Stimulated activated CD8-positive, alpha-beta memory T cell treated with anti-CD3 and anti-CD28 coated beads, Interleukin-4, amount 100 ng/mL, for 48 hours (primary cell): ENCODE results near the gene APBB2.
"Not testable (repeated sequence)": the region's sequence is repeated elsewhere in the genome, so short reads cannot be mapped to it uniquely, and the experiment has no call there.

Experiments used
- DNase-seq: peaks from one replicate; pipeline ENCODE4 v3.0.0-alpha.2; 2020

Gene APBB2

GRCh38 chr4:40842318-40842717, 372.0 kb downstream of the APBB2 start:
- no peak for DNase-seq

GRCh38 chr4:40840985-40841571, 373.3 kb downstream of the APBB2 start:
- peak; percentile 92 for DNase-seq

GRCh38 chr4:40840255-40840984, 373.9 kb downstream of the APBB2 start:
- DNase-seq, result no peak

DNA sequence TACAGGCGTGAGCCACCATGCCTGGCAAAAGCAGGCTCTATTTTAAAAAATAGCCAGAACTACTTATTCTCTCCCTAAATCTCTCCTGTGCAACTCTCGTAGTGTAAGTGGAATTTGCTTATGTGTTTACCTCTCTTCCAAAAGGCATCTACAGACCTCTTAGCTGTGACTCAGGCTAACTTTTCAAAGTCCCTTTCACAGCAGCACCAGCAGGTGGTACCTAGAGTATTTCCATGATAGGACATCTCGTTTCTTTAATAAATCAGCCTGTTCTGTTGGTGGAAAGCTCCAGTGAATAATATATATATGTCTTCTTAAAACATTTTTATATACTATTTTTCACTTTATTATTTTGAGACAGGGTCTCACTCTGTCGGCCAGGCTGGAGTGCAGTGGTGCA, 375.6 kb downstream of the APBB2 start:
- no peak for DNase-seq

GRCh38 chr4:40837094-40837870, 377.1 kb downstream of the APBB2 start:
- DNase-seq, result no peak

- no peak for DNase-seq
Observed at GRCh38 chr4:40833212-40833611, 381.1 kb downstream of the APBB2 start.

DNA sequence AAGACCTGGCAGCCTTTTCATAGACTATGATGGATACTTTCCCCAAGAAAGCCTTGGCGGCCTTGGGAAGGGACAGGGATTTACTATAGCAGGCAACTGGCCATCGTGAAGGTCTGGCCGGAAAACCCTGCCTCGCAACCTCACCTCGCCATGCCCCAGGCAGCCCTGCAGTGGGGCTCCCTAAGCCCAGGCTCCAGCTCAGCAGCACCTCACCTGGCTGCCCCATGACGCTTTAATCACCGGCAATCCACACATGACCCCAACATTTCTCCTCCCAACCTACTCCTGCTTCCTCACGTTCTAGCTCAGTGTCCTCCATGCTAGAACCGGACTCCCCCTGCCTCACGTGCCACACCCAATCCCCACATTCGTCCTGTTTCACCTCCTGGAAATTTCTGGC, 382.2 kb downstream of the APBB2 start:
- DNase-seq, result no peak

DNA sequence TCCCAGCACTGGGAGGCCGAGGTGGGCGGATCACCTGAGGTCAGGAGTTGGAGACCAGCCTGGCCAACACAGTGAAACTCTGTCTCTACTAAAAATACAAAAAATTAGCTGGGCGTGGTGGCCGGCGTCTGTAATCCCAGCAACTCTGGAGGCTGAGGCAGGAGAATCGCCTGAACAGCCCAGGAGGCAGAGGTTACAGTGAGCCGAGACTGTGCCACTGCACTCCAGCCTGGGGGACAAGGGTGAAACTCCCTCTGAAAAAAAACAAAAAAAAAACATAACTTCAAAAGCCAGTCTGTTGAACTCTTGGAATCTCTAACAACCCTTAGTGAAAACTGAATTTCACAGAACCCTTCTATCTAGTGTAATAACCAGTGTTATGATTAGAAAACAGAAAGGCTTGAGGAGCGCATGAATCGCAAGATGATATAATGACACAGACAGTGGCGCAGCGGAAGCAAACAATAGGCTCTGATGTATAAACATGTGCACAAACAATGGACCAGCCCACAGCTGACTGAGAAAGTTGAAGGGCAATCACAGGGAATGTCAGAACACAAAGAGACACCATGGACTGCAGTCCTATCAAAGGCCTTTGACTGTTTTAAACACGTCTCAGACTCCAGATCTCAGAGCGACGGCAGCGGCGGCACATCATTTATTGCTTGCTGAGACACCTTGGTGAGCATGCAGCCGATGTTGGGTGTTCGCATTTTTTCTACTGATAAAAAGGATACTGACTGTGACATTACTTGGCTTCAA, 383.0 kb downstream of the APBB2 start:
- DNase-seq, result no peak

- DNase-seq, result no peak
Observed at GRCh38 chr4:40829586-40829985, 384.8 kb downstream of the APBB2 start.

- no peak for DNase-seq
Observed at GRCh38 chr4:40828661-40829060, 385.7 kb downstream of the APBB2 start.

- no peak for DNase-seq
Observed at GRCh38 chr4:40827758-40828157, 386.6 kb downstream of the APBB2 start.

- DNase-seq, result no peak
Observed at GRCh38 chr4:40826821-40827220, 387.5 kb downstream of the APBB2 start.

DNA sequence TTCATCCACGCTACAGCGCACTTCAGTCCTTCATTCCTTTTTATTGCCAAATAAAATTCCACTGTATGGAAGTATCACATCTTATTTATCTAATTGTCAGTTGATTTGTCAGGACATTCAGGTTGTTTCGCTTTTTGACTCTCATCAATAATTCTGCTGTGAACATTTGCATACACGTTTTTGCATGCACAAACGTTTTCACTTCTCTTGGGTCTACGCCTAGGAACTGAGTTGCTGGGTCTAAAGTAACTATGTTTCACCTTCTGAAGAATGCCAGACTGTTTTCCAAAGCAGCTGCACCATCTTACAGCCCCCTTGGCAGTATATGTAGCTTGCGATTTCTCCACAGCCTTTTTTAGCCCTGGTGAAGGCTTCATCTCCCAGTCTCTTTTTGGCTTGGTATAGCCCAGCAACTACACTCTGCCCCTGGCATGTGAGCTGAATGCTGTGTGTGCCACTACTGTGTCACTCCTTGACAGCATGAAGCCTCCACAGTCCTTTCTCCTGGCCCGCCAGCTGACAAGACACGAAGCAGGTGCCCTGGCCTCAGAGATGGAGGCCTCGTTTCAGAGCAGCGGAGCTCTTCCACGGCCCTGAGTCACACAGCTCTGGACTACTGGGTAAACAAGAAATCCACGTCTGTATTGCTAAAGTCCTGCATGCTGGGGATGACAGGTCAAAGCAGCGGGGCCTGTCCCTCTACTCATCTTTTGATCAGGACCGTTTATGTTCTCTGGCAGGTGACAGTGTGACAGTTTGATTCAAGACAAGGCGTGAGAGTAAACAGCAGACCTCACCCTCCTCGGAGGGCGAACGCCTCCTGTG, 389.1 kb downstream of the APBB2 start:
- DNase-seq, result no peak

GRCh38 chr4:40822420-40823166, 391.7 kb downstream of the APBB2 start:
- no peak for DNase-seq

DNA sequence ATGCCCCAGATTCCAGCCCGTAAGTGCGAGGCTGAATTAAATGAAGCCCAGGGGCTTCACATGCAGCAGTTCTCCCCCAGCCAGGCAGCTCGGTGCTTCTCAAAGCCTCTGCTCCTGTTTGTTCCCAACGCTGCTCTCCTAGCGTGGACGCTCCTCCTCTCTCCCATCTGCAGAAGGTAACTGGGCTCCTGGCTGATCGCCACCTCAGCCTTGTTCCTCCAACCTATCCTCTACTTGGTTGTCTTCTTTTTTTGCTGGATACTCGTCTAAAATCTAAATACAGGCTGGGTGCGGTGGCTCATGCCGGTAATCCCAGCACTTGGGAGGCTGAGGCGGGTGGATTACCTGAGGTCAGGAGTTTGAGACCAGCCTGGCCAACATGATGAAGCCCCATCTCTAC, 394.2 kb downstream of the APBB2 start:
- no peak for DNase-seq

GRCh38 chr4:40817157-40817556, 397.2 kb downstream of the APBB2 start:
- not testable (repeated sequence) for DNase-seq

GRCh38 chr4:40812856-40813255, 401.5 kb downstream of the APBB2 start:
- no peak for DNase-seq

GRCh38 chr4:40812386-40812785, 402.0 kb downstream of the APBB2 start:
- no peak for DNase-seq

GRCh38 chr4:40811956-40812355, 402.4 kb downstream of the APBB2 start:
- no peak for DNase-seq

DNA sequence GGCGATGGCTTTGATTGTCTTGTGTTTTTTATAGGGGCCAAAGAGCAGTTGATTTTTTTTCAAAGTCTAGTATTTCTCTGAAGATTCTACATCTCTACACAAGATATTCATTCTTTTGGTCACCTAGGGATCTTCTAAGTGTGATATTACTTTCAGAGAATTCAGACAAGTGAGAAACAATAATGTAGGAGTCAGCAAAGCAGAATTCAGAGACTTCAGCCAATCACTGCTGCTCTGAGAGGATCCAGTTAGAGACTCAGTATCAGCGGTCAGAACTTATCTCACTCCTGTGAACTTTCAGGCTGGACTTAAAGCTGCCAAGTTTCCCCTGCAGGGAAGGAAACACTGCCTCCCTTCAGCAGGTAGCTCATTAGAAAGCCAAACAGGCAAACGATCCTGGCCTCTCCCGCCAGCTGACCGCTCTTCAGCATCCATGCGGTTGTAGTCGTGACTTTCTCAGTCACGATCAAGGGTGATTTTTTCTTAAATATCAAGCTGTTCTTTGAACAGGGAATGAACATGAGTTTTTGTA, 405.4 kb downstream of the APBB2 start:
- DNase-seq, result no peak

DNA sequence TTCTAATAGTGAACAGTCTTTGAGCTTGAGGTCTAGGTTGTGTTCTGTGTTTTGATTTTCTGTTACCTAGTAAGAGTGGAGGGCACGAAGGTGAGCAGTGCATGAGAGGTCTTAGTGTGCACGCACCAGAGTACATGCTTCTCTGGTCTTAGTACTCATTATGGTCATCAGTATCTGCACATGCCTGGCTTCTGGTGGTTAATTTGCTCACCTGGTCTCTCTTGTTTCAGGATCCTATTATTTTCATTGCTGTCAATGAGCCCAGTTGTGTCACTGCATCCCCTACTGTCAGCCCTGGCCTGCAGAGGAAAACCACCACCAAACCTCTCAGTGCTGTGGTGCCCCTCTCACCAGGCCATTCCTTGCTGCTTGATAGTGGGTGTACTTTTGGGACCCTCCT, 409.7 kb downstream of the APBB2 start:
- no peak for DNase-seq
